ENCODE data around the gene CBS. TPM values are rescaled to one million over a fixed set of nuclear protein-coding genes. Genes with fewer than 3 reads are reported as not detected.

Gene CBS
- total and polyA plus RNA-seq, 2 donors (not counting 1 experiment from before 2014, with no cell fraction given), result 0.15 to 2.0 TPM

- H3K9ac ChIP-seq (ENCODE audit: low read length), result no peak overlapping the region
- Mint-ChIP-seq H3K27ac (no peak overlapping the region), H3K27me3 (no peaks in the 10 kb centered on the region), H3K4me1 (no peaks in the 10 kb centered on the region), H3K9me3 (ENCODE audit: insufficient read depth) (no peaks in the 10 kb centered on the region), H3K4me3 (no peak overlapping the region)
- no peaks in the 10 kb centered on the region for H3K4me1 ChIP-seq (ENCODE audit: control insufficient read depth in 2 of 2, insufficient read depth in 2 of 2, low read length in 2 of 2)
- no peak overlapping the region for H3K4me3 ChIP-seq (ENCODE audit: control extremely low read depth in 1 of 5, extremely low read depth in 1 of 5, insufficient read depth in 1 of 5, low read depth in 2 of 5, low read length in 4 of 5)
- no peak for DNase-seq
- no peaks in the 10 kb centered on the region for H3K79me2 ChIP-seq (ENCODE audit: control insufficient read depth, insufficient read depth, low read length)
- 98% methylated on average over 11 of the region's 12 CpGs for WGBS (ENCODE audit: insufficient coverage)
- intact Hi-C loops (cut with micrococcal nuclease), result no loop called here
- ATAC-seq (ENCODE audit: low read depth), result no peak
- ChIA-PET POLR2A (no interaction called here), CTCF (no interaction called here)
- no peak overlapping the region for H2AFZ ChIP-seq (ENCODE audit: insufficient read depth, low read depth, low read length, poor library complexity, severe bottlenecking)
- no peaks in the 10 kb centered on the region for H3K27me3 ChIP-seq (replicated peaks in 1 of 4; ENCODE audit: control extremely low read depth in 1 of 4, control insufficient read depth in 3 of 4, insufficient read depth in 4 of 4, low read length in 3 of 4)
- H3K4me2 ChIP-seq (replicated peaks; ENCODE audit: low read depth, low read length, poor library complexity, severe bottlenecking), result no peak overlapping the region
- H3K27ac ChIP-seq (ENCODE audit: low read length in 2 of 2), result no peak overlapping the region
- peaks cover 1 to 40% of the 10 kb centered on the region in 2 experiments for H3K36me3 ChIP-seq (replicated peaks in 1 of 2; ENCODE audit: control extremely low read depth in 1 of 2, control insufficient read depth in 1 of 2, extremely low read depth in 1 of 2, insufficient read depth in 2 of 2, low read length in 1 of 2)
- no peaks in the 10 kb centered on the region for H4K20me1 ChIP-seq (ENCODE audit: control insufficient read depth, insufficient read depth, low read length, poor library complexity, severe bottlenecking)
- no peaks in the 10 kb centered on the region for H3K9me3 ChIP-seq (ENCODE audit: control extremely low read depth in 1 of 3, control insufficient read depth in 2 of 3, insufficient read depth in 1 of 3, low read length in 2 of 3)
- TF ChIP-seq CTCF (IDR thresholded peaks at IDR 0.05), result no peak
- TF ChIP-seq EZH2 (IDR thresholded peaks at IDR 0.05; ENCODE audit: borderline replicate concordance, insufficient read depth, low read depth, low read length, poor library complexity, severe bottlenecking), result no peak
Measured at GRCh38 chr21:43031121-43031619, 44.5 kb downstream of the CBS start.

DNA sequence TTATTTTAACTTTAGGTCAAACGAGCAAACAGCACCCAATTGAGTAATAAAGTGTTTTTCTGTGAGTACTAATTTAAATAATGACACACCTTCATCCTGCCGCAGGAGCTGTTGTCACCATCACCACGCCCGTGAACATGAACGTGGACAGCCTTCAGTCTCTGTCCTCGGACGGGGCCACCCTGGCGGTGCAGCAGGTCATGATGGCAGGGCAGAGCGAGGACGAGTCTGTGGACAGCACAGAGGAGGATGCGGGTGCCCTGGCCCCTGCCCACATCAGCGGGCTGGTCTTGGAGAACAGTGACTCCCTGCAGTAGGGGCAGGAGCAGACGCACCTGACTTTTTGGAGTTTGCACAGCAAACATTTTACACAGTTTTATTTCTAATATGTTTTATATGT, 45.9 kb downstream of the CBS start:
- ATAC-seq (ENCODE audit: low read depth), result no peak

More for the DNA sequence above, 45.9 kb downstream of the CBS start:
- H3K4me3 Mint-ChIP-seq, result no peak overlapping the region
- Histone ChIP-seq H3K27ac (ENCODE audit: low read length in 2 of 2) (no peak overlapping the region), H4K20me1 (ENCODE audit: control insufficient read depth, insufficient read depth, low read length, poor library complexity, severe bottlenecking) (no peaks in the 10 kb centered on the region), H3K79me2 (ENCODE audit: control insufficient read depth, insufficient read depth, low read length) (no peaks in the 10 kb centered on the region), H3K36me3 (replicated peaks in 1 of 2; ENCODE audit: control extremely low read depth in 1 of 2, control insufficient read depth in 1 of 2, extremely low read depth in 1 of 2, insufficient read depth in 2 of 2, low read length in 1 of 2) (peaks cover 0 to 46% of the 10 kb centered on the region in 2 experiments), H2AFZ (ENCODE audit: insufficient read depth, low read depth, low read length, poor library complexity, severe bottlenecking) (no peak overlapping the region), H3K4me3 (ENCODE audit: control extremely low read depth in 1 of 5, extremely low read depth in 1 of 5, insufficient read depth in 1 of 5, low read depth in 2 of 5, low read length in 4 of 5) (no peak overlapping the region), H3K27me3 (replicated peaks in 1 of 4; ENCODE audit: control extremely low read depth in 1 of 4, control insufficient read depth in 3 of 4, insufficient read depth in 4 of 4, low read length in 3 of 4) (no peaks in the 10 kb centered on the region), H3K9ac (ENCODE audit: low read length) (no peak overlapping the region), H3K9me3 (ENCODE audit: control extremely low read depth in 1 of 3, control insufficient read depth in 2 of 3, insufficient read depth in 1 of 3, low read length in 2 of 3) (no peaks in the 10 kb centered on the region), H3K4me1 (ENCODE audit: control insufficient read depth in 2 of 2, insufficient read depth in 2 of 2, low read length in 2 of 2) (no peaks in the 10 kb centered on the region), H3K4me2 (replicated peaks; ENCODE audit: low read depth, low read length, poor library complexity, severe bottlenecking) (no peak overlapping the region)
- H3K27ac Mint-ChIP-seq, result no peak overlapping the region
- CTCF ChIA-PET, result no interaction called here
- TF ChIP-seq CTCF (IDR thresholded peaks at IDR 0.05) (no peak), EZH2 (IDR thresholded peaks at IDR 0.05; ENCODE audit: borderline replicate concordance, insufficient read depth, low read depth, low read length, poor library complexity, severe bottlenecking) (no peak)
- no peaks in the 10 kb centered on the region for H3K27me3 Mint-ChIP-seq
- intact Hi-C loops (cut with micrococcal nuclease), result no loop called here
- no peak for DNase-seq
- no peaks in the 10 kb centered on the region for H3K9me3 Mint-ChIP-seq (ENCODE audit: insufficient read depth)
- POLR2A ChIA-PET, result interaction anchor here (0.6 kb wide), 1 partner anchor 861 kb away, joined by 3 read pairs; no protein-coding TSS in a partner anchor
- H3K4me1 Mint-ChIP-seq, result no peaks in the 10 kb centered on the region
- 96% methylated on average over 10 of the region's 13 CpGs for WGBS (ENCODE audit: insufficient coverage)
